ENCODE data around the gene LINC00237. TPM values are rescaled to one million over a fixed set of nuclear protein-coding genes. Genes with fewer than 3 reads are reported as not detected.

The LINC00237 gene
- total and polyA plus RNA-seq, 8 donors = 0.92 TPM; not detected in 7

DNA sequence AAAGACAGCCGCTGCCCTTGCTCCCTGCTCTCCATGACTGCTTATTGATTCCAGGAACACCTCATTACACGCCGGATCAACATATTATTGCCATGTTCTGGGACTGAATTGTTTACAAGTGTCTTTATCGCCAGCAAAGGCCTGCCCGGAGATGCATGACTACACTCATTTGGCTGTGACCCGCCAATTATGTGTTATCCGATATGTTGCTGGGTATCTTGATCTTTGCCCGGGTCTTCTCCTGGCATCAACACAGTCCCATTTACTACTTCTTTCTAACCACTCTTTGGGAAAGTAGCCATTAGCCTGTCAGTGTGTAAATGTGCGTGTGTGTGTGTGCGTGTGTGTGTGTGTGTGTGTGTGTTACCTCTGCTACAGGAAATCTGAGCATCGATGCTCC is 15.4 kb downstream of the LINC00237 start:
- ATAC-seq (no peak), DNase-seq (no peak)
- H3K27me3 ChIP-seq = peaks cover 0 to 5% (median 2%) of the 10 kb centered on the region in 4 donors

DNA sequence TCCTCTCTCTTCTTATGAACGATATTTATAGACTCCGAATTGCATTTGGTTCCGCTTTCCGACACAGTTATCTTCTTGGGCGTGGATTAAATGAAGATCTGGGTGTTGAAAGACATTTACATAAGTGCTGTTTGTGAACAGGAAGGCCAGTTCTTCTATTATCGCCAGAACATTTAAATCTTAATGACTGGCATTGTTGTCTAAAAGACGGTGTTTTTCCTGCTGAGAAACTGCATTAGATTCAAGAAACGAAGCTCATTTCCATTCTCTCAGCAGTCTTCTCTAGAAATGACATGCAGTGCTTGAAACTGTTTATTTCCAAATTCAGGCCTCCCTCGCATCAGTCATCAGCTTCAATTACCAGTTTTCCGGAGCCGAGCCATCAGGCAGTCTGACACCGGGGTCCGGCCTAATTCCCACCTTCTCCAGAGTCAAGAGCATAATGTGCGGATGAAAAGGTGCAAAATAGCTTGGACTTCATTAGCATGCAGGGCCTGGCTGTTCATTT is 16.0 kb downstream of the LINC00237 start:
- H3K9me3 ChIP-seq = no peaks in the 10 kb centered on the region
- 60 to 63% methylated on average over 14 of the region's 14 CpGs for WGBS, 2 donors
- TF ChIP-seq, protein P1, sequence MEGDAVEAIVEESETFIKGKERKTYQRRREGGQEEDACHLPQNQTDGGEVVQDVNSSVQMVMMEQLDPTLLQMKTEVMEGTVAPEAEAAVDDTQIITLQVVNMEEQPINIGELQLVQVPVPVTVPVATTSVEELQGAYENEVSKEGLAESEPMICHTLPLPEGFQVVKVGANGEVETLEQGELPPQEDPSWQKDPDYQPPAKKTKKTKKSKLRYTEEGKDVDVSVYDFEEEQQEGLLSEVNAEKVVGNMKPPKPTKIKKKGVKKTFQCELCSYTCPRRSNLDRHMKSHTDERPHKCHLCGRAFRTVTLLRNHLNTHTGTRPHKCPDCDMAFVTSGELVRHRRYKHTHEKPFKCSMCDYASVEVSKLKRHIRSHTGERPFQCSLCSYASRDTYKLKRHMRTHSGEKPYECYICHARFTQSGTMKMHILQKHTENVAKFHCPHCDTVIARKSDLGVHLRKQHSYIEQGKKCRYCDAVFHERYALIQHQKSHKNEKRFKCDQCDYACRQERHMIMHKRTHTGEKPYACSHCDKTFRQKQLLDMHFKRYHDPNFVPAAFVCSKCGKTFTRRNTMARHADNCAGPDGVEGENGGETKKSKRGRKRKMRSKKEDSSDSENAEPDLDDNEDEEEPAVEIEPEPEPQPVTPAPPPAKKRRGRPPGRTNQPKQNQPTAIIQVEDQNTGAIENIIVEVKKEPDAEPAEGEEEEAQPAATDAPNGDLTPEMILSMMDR (IDR thresholded peaks at IDR 0.05) = no peak
- DNase-seq = no peak
- intact Hi-C loops (cut with DNase I) = no loop called here
- no peaks in the 10 kb centered on the region for H3K4me1 ChIP-seq
- no peak overlapping the region for H3K4me3 ChIP-seq
- ATAC-seq = no peak
- no peak for FAIRE-seq
- H3K27ac ChIP-seq = no peak overlapping the region
- H3K36me3 ChIP-seq = no peaks in the 10 kb centered on the region
- peaks cover 0 to 6% (median 2%) of the 10 kb centered on the region in 4 donors for H3K27me3 ChIP-seq

More for the DNA sequence above, 15.4 kb downstream of the LINC00237 start:
- H3K4me1 ChIP-seq = no peaks in the 10 kb centered on the region
- TF ChIP-seq, protein P1 (IDR thresholded peaks at IDR 0.05) = no peak
- H3K36me3 ChIP-seq = no peaks in the 10 kb centered on the region
- H3K9me3 ChIP-seq = no peaks in the 10 kb centered on the region
- no peak overlapping the region for H3K4me3 ChIP-seq
- 70 to 74% methylated on average over 11 of the region's 11 CpGs for WGBS, 2 donors
- H3K27ac ChIP-seq = no peak overlapping the region
- FAIRE-seq = no peak
- intact Hi-C loops (cut with DNase I) = no loop called here

DNA sequence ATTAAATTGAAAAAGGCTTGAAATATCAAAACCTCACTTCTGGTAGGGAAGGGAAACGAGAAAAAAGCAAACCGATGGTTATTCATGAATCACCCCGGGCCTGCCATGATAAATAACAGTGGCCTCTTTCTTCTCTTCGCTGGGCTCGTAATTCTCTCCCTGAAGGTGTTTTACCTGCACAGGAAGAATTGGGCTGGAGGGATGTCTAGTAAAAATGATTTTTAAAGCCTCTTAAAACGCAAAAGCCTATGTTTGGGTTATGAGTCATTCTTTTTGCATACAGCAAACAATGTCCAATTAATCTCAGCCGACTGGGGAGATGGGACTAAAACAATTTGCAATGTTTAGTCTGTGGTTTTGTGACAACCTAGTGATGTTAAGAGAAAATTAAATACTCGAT is 16.8 kb downstream of the LINC00237 start:
- intact Hi-C loops (cut with DNase I) = no loop called here
- WGBS, 2 donors = 35 to 37% methylated on average over 8 of the region's 8 CpGs
- Histone ChIP-seq H3K4me1 (no peaks in the 10 kb centered on the region), H3K36me3 (no peaks in the 10 kb centered on the region), H3K9me3 (no peaks in the 10 kb centered on the region), H3K27me3 (peaks cover 0 to 6% (median 2%) of the 10 kb centered on the region in 4 donors), H3K4me3 (no peak overlapping the region), H3K27ac (no peak overlapping the region)
- no peak for ATAC-seq
- DNase-seq = no peak
- TF ChIP-seq, protein P1 (IDR thresholded peaks at IDR 0.05) = no peak
- FAIRE-seq = no peak

DNA sequence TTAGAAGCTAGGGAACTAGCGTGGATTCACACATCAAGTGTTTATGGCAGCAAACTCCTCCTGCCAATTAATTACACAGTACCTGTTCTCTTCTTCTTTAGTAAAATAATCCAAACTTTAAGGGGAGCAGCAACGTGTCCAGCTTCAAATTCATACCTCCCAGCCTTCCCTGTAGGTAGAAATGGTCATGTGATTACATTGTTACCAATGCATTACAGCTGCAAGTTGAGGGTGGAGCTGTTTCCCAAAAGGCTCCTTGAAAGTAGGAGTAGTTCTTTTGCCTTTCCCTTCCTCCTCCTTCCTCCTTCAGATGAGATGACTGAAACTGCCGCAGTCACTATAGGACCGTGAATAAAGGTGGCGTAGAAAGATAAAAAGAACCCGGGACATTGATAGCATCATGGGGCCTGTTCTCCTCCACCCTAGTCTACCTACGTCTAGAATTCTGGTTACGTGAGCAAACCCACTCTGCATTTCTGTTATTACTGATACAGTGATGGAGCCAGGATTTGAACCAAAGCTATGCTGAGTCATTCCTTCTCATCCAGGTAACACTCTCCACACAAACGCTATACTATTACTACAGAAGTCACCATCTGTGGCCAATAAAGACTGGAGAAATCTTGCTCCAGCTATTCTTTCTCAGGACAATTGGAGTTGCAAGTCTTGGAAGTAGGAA is 18.2 kb downstream of the LINC00237 start:
- TF ChIP-seq, protein P1 (IDR thresholded peaks at IDR 0.05) = no peak
- no peak for ATAC-seq
- no peaks in the 10 kb centered on the region for H3K9me3 ChIP-seq
- intact Hi-C loops (cut with DNase I) = no loop called here
- H3K36me3 ChIP-seq = no peaks in the 10 kb centered on the region
- 72 to 81% methylated on average over 9 of the region's 9 CpGs for WGBS, 2 donors
- no peaks in the 10 kb centered on the region for H3K4me1 ChIP-seq
- H3K4me3 ChIP-seq = no peak overlapping the region
- no peak overlapping the region for H3K27ac ChIP-seq
- DNase-seq = no peak
- peaks cover 0 to 6% (median 2%) of the 10 kb centered on the region in 4 donors for H3K27me3 ChIP-seq
- no peak for FAIRE-seq

DNA sequence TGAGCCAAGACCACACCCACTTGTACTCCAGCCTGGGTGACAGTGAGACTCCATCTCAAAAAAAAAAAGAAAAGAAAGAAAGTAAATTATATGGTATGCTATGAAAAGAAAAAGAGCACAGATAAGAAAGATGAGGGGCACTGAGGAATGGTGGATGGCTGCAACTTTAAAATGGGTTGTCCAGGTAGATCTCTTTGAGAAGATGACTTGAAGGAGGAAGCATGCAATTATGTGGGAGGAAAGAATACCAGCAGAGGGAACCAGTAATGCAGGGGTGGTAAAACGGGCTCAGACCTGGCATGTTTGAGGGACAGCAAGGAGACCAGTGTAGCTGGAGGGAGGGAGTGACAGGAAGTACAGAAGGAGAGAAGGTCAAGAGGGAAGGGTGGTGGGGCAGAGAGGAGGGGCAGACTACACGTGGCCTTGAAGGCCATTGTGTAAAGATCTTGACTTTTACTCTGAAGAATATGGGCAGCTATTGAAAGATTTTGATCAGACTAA is 22.3 kb downstream of the LINC00237 start:
- no peaks in the 10 kb centered on the region for H3K36me3 ChIP-seq
- WGBS, 2 donors = 9 to 12% methylated on average over 2 of the region's 2 CpGs
- no peaks in the 10 kb centered on the region for H3K4me1 ChIP-seq
- no peaks in the 10 kb centered on the region for H3K9me3 ChIP-seq
- FAIRE-seq (no peak), DNase-seq (no peak), ATAC-seq (no peak)
- no peak overlapping the region for H3K4me3 ChIP-seq
- TF ChIP-seq, protein P1 (IDR thresholded peaks at IDR 0.05) = no peak
- H3K27me3 ChIP-seq = peaks cover 0 to 6% (median 0%) of the 10 kb centered on the region in 4 donors
- intact Hi-C loops (cut with DNase I) = no loop called here
- H3K27ac ChIP-seq = no peak overlapping the region
